ENCODE data around the gene ADAMTS9. TPM values are rescaled to one million over a fixed set of nuclear protein-coding genes. Genes with fewer than 3 reads are reported as not detected.

The ADAMTS9 gene
- total and polyA plus RNA-seq, 4 donors, result 1.2 to 13.8 (median 7.4) TPM

- Histone ChIP-seq H3K9me3 (ENCODE audit: control insufficient read depth in 4 of 4, low read length in 3 of 4) (peaks cover 0 to 14% (median under 1%) of the 10 kb centered on the region in 4 donors), H3K36me3 (ENCODE audit: control insufficient read depth in 4 of 4, insufficient read depth in 3 of 4, low read depth in 1 of 4, low read length in 3 of 4) (no peaks in the 10 kb centered on the region), H3K27ac (ENCODE audit: low read depth in 1 of 2, low read length in 2 of 2) (no peak overlapping the region), H3K9ac (ENCODE audit: low read depth in 1 of 2, low read length in 2 of 2) (no peak overlapping the region), H3K4me3 (ENCODE audit: low read depth in 1 of 3, low read length in 3 of 3) (no peak overlapping the region), H3K4me1 (ENCODE audit: control insufficient read depth in 4 of 4, insufficient read depth in 4 of 4, low read length in 3 of 4) (no peaks in the 10 kb centered on the region), H3K27me3 (ENCODE audit: control insufficient read depth in 4 of 4, insufficient read depth in 4 of 4, low read length in 3 of 4) (no peaks in the 10 kb centered on the region)
- DNase-seq (ENCODE audit: low spot score), result no peak
- TF ChIP-seq FOXA2 (IDR thresholded peaks at IDR 0.05) (no peak), MAX (IDR thresholded peaks at IDR 0.05) (no peak), ZBTB33 (IDR thresholded peaks at IDR 0.05) (no peak), HNF4G (IDR thresholded peaks at IDR 0.05) (no peak), SP1 (IDR thresholded peaks at IDR 0.05) (no peak)
- WGBS, result 88% methylated on average over 2 of the region's 2 CpGs
Observed at GRCh38 chr3:64659617-64659978, 28.2 kb downstream of the ADAMTS9 start.

GRCh38 chr3:64658001-64658400 is 29.8 kb downstream of the ADAMTS9 start:
- Histone ChIP-seq H3K9ac (ENCODE audit: low read depth in 1 of 2, low read length in 2 of 2) (no peak overlapping the region), H3K27ac (ENCODE audit: low read depth in 1 of 2, low read length in 2 of 2) (no peak overlapping the region), H3K27me3 (ENCODE audit: control insufficient read depth in 4 of 4, insufficient read depth in 4 of 4, low read length in 3 of 4) (no peaks in the 10 kb centered on the region), H3K9me3 (ENCODE audit: control insufficient read depth in 4 of 4, low read length in 3 of 4) (peaks cover 0 to 11% (median under 1%) of the 10 kb centered on the region in 4 donors), H3K4me3 (ENCODE audit: low read depth in 1 of 3, low read length in 3 of 3) (no peak overlapping the region), H3K36me3 (ENCODE audit: control insufficient read depth in 4 of 4, insufficient read depth in 3 of 4, low read depth in 1 of 4, low read length in 3 of 4) (no peaks in the 10 kb centered on the region), H3K4me1 (ENCODE audit: control insufficient read depth in 4 of 4, insufficient read depth in 4 of 4, low read length in 3 of 4) (no peaks in the 10 kb centered on the region)
- TF ChIP-seq RAD21 (IDR thresholded peaks at IDR 0.05) (no peak), FOXA1 (IDR thresholded peaks at IDR 0.05) (no peak), REST (IDR thresholded peaks at IDR 0.05) (no peak), RXRA (IDR thresholded peaks at IDR 0.05) (no peak)
- WGBS, result 91% methylated on average over 4 of the region's 4 CpGs
- no peak for DNase-seq (ENCODE audit: low spot score)

- H3K27me3 ChIP-seq (ENCODE audit: control insufficient read depth in 4 of 4, insufficient read depth in 4 of 4, low read length in 3 of 4), result no peaks in the 10 kb centered on the region
- DNase-seq (ENCODE audit: low spot score), result no peak
- WGBS, result 96% methylated on average over 4 of the region's 4 CpGs
- H3K36me3 ChIP-seq (ENCODE audit: control insufficient read depth in 4 of 4, insufficient read depth in 3 of 4, low read depth in 1 of 4, low read length in 3 of 4), result no peaks in the 10 kb centered on the region
- H3K4me3 ChIP-seq (ENCODE audit: low read depth in 1 of 3, low read length in 3 of 3), result no peak overlapping the region
- no peaks in the 10 kb centered on the region for H3K4me1 ChIP-seq (ENCODE audit: control insufficient read depth in 4 of 4, insufficient read depth in 4 of 4, low read length in 3 of 4)
- no peak overlapping the region for H3K9ac ChIP-seq (ENCODE audit: low read depth in 1 of 2, low read length in 2 of 2)
- TF ChIP-seq CTCF (IDR thresholded peaks at IDR 0.05; ENCODE audit: low read depth, low read length, missing input control) (no peak), HNF4G (IDR thresholded peaks at IDR 0.05) (no peak), YY1 (IDR thresholded peaks at IDR 0.05) (no peak), TAF1 (conservative IDR thresholded peaks at IDR 0.05) (no peak), ZBTB33 (IDR thresholded peaks at IDR 0.05) (no peak), SP1 (IDR thresholded peaks at IDR 0.05) (no peak), FOXA2 (IDR thresholded peaks at IDR 0.05) (no peak), NR2F2 (IDR thresholded peaks at IDR 0.05) (no peak), JUND (IDR thresholded peaks at IDR 0.05) (no peak), HNF4A (conservative IDR thresholded peaks at IDR 0.05) (no peak)
- TF ChIP-seq, protein P1, sequence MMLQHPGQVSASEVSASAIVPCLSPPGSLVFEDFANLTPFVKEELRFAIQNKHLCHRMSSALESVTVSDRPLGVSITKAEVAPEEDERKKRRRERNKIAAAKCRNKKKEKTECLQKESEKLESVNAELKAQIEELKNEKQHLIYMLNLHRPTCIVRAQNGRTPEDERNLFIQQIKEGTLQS (IDR thresholded peaks at IDR 0.05), result no peak
- H3K27ac ChIP-seq (ENCODE audit: low read depth in 1 of 2, low read length in 2 of 2), result no peak overlapping the region
- no peaks in the 10 kb centered on the region for H3K9me3 ChIP-seq (ENCODE audit: control insufficient read depth in 4 of 4, low read length in 3 of 4)
Observed at GRCh38 chr3:64656544-64656943, 31.3 kb downstream of the ADAMTS9 start.

Measured in liver (tissue), 9 donors.